GM12878 (cell line): ENCODE results near the gene MRPS35.

Experiments
- ATF7 ChIP-seq: fragments of 450-650 bp; IDR thresholded peaks from 2 replicates; pipeline ENCODE4 v1.6.1; 2016; ENCODE audit warnings: low read depth, mild to moderate bottlenecking
- CBFB ChIP-seq: IDR thresholded peaks from 2 replicates; pipeline ENCODE4 v1.6.1; 2016; ENCODE audit warnings: antibody characterized with exemption, low read depth
- CEBPB ChIP-seq, 2 experiments: fragments of 150-350 bp in 1 of 2; IDR thresholded peaks; 2 replicates each; pipeline ENCODE4 v1.6.1; 2012 to 2014; ENCODE audit warnings: low read depth in 2 of 2, low read length in 2 of 2, borderline replicate concordance in 1 of 2, inconsistent platforms in 1 of 2
- FOS ChIP-seq: IDR thresholded peaks from 3 replicates; pipeline ENCODE4 v1.6.1; 2011; ENCODE audit warnings: borderline replicate concordance; ENCODE audit not compliant: insufficient read length; ENCODE audit errors: extremely low read depth
- JUND ChIP-seq: IDR thresholded peaks from 2 replicates; pipeline ENCODE4 v1.6.1; 2012; ENCODE audit warnings: low read depth, mild to moderate bottlenecking, low read length, improper control_type of control experiment, moderate library complexity
- KDM1A ChIP-seq: fragments of 200-600 bp; sonication (generic); IDR thresholded peaks from 2 replicates; pipeline ENCODE4 v1.6.1; 2016; ENCODE audit warnings: borderline replicate concordance
- POLR2A ChIP-seq: IDR thresholded peaks from 2 replicates; pipeline ENCODE4 v1.6.1; 2011; ENCODE audit warnings: low read depth, mild to moderate bottlenecking, low read length
- POLR2AphosphoS5 ChIP-seq: IDR thresholded peaks from 2 replicates; pipeline ENCODE4 v1.6.1; 2011; ENCODE audit warnings: mild to moderate bottlenecking, low read length, inconsistent platforms
- RBBP5 ChIP-seq: fragments of 200-600 bp; sonication (generic); conservative IDR thresholded peaks from 2 replicates; pipeline ENCODE4 v1.6.1; 2016
- SPI1 ChIP-seq: IDR thresholded peaks from 2 replicates; pipeline ENCODE4 v1.6.1; 2011; ENCODE audit warnings: low read depth, mild to moderate bottlenecking, low read length, moderate library complexity, borderline replicate concordance; ENCODE audit not compliant: insufficient read depth
- SRF ChIP-seq, 2 experiments: IDR thresholded peaks; 2 replicates each; pipeline ENCODE4 v1.6.1; 2011; ENCODE audit warnings: low read depth in 2 of 2, low read length in 2 of 2, mild to moderate bottlenecking in 1 of 2, moderate library complexity in 1 of 2
- ZNF24 ChIP-seq: fragments of 450-650 bp; IDR thresholded peaks from 2 replicates; pipeline ENCODE4 v1.6.1; 2017; ENCODE audit warnings: antibody characterized with exemption, mild to moderate bottlenecking
- TF ChIP-seq, protein P1 (sequence below), 3 experiments: IDR thresholded peaks in 2 of 3; conservative IDR thresholded peaks in 1 of 3; 2 replicates each; pipeline ENCODE4 v1.5.1; 2011; ENCODE audit warnings: low read depth in 3 of 3, low read length in 3 of 3, mild to moderate bottlenecking in 3 of 3, control low read depth in 2 of 3, moderate library complexity in 2 of 3, inconsistent platforms in 1 of 3, mixed read lengths in 1 of 3; ENCODE audit not compliant: control insufficient read depth in 2 of 3, insufficient read depth in 1 of 3; ENCODE audit errors: extremely low read depth in 1 of 3

DNA sequence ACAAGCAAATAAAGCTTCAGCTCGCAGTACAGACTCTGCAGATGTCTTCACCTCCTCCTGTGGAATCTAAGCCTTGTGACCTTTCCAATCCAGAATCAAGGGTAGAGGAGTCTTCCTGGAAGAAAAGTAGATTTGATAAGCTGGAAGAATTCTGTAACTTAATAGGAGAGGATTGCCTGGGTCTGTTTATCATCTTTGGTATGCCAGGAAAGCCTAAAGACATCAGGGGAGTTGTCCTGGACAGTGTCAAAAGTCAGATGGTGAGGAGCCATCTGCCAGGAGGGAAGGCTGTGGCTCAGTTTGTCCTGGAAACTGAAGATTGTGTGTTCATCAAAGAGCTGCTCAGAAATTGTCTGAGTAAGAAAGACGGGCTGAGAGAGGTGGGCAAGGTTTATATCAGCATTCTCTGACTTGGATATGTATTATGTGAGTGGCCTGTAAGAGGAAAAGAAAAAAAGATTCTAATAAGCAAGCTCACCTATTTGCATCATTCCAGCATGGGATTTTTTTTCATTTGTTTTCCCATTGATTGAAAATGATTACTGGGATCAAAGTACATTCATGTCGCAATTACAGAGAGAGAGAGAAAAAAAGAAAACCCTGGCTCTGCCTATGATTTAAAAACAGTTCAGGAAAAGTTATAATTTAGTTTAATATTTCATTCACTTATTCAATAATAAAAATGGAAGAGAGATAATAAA lies 13.6 kb upstream of the MRPS35 start:
- TF ChIP-seq POLR2A (no peak), JUND (no peak), POLR2AphosphoS5 (no peak), CEBPB (IDR thresholded peaks at IDR 0.05; ENCODE audit: borderline replicate concordance in 1 of 2, low read depth in 2 of 2, low read length in 2 of 2) (no peak), SPI1 (no peak), SRF (IDR thresholded peaks at IDR 0.05; ENCODE audit: low read depth in 2 of 2, low read length in 2 of 2) (no peak), RBBP5 (no peak), ATF7 (no peak), ZNF24 (no peak), CBFB (no peak), KDM1A (no peak), FOS (no peak)
- TF ChIP-seq, protein P1, sequence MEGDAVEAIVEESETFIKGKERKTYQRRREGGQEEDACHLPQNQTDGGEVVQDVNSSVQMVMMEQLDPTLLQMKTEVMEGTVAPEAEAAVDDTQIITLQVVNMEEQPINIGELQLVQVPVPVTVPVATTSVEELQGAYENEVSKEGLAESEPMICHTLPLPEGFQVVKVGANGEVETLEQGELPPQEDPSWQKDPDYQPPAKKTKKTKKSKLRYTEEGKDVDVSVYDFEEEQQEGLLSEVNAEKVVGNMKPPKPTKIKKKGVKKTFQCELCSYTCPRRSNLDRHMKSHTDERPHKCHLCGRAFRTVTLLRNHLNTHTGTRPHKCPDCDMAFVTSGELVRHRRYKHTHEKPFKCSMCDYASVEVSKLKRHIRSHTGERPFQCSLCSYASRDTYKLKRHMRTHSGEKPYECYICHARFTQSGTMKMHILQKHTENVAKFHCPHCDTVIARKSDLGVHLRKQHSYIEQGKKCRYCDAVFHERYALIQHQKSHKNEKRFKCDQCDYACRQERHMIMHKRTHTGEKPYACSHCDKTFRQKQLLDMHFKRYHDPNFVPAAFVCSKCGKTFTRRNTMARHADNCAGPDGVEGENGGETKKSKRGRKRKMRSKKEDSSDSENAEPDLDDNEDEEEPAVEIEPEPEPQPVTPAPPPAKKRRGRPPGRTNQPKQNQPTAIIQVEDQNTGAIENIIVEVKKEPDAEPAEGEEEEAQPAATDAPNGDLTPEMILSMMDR (IDR thresholded peaks at IDR 0.05 in 2 of 3, conservative IDR thresholded peaks at IDR 0.05 in 1 of 3; ENCODE audit: control insufficient read depth in 2 of 3, extremely low read depth in 1 of 3, insufficient read depth in 1 of 3, low read depth in 3 of 3, low read length in 3 of 3): no peak
